ENCODE measurements around the gene NLRP5. TPM values are rescaled to one million over a fixed set of nuclear protein-coding genes. Genes with fewer than 3 reads are reported as not detected.

Gene NLRP5
- total and polyA plus RNA-seq, 9 donors = 0.17 to 2.7 (median 0.52) TPM; not detected in 6

- TF ChIP-seq CTCF (IDR thresholded peaks at IDR 0.05) (no peak), EP300 (IDR thresholded peaks at IDR 0.05) (no peak), POLR2A (IDR thresholded peaks at IDR 0.05) (no peak)
- H3K36me3 ChIP-seq = no peaks in the 10 kb centered on the region
- no peaks in the 10 kb centered on the region for H3K9me3 ChIP-seq
- WGBS, 3 donors = 87 to 91% (median 88%) methylated on average over 25 of the region's 25 CpGs
- DNase-seq = peak in 1 of 5 donors; percentile 17
- no peak overlapping the region for H3K4me3 ChIP-seq
- intact Hi-C loops (cut with DNase I) = no loop called here
- peaks cover 8% of the 10 kb centered on the region for H3K4me1 ChIP-seq (ENCODE audit: insufficient read depth)
- H3K27ac ChIP-seq = no peak overlapping the region
- H3K27me3 ChIP-seq = no peaks in the 10 kb centered on the region
Observed at GRCh38 chr19:56101095-56101494, 114.5 kb downstream of the NLRP5 start.

- H3K4me3 ChIP-seq = no peak overlapping the region
- no peaks in the 10 kb centered on the region for H3K27me3 ChIP-seq
- H3K27ac ChIP-seq = no peak overlapping the region
- H3K9me3 ChIP-seq = no peaks in the 10 kb centered on the region
- intact Hi-C loops (cut with DNase I) = no loop called here
- H3K36me3 ChIP-seq = no peaks in the 10 kb centered on the region
- DNase-seq = no peak
- no peak for TF ChIP-seq EP300 (IDR thresholded peaks at IDR 0.05)
- WGBS, 3 donors = 86 to 89% (median 89%) methylated on average over 34 of the region's 34 CpGs
- H3K4me1 ChIP-seq (ENCODE audit: insufficient read depth) = peaks cover 12% of the 10 kb centered on the region
Observed at GRCh38 chr19:56101746-56102535, 115.4 kb downstream of the NLRP5 start.

GRCh38 chr19:56103027-56103614, 116.5 kb downstream of the NLRP5 start:
- Histone ChIP-seq H3K27ac (no peak overlapping the region), H3K27me3 (no peaks in the 10 kb centered on the region), H3K4me3 (no peak overlapping the region), H3K36me3 (no peaks in the 10 kb centered on the region), H3K4me1 (ENCODE audit: insufficient read depth) (peaks cover 12% of the 10 kb centered on the region), H3K9me3 (no peaks in the 10 kb centered on the region)
- TF ChIP-seq CTCF (IDR thresholded peaks at IDR 0.05) = no peak
- no peak for TF ChIP-seq POLR2A (IDR thresholded peaks at IDR 0.05)
- no peak for TF ChIP-seq EP300 (IDR thresholded peaks at IDR 0.05)
- no peak for DNase-seq
- 78 to 84% (median 82%) methylated on average over 20 of the region's 20 CpGs for WGBS, 3 donors
- intact Hi-C loops (cut with DNase I) = no loop called here

- Histone ChIP-seq H3K4me1 (ENCODE audit: insufficient read depth) (peaks cover 23% of the 10 kb centered on the region), H3K36me3 (no peaks in the 10 kb centered on the region), H3K27ac (no peak overlapping the region), H3K9me3 (no peaks in the 10 kb centered on the region), H3K4me3 (no peak overlapping the region), H3K27me3 (no peaks in the 10 kb centered on the region)
- DNase-seq = no peak
- WGBS, 3 donors = 92 to 95% (median 94%) methylated on average over 25 to 27 of the region's 29 CpGs
- no peak for TF ChIP-seq CTCF (IDR thresholded peaks at IDR 0.05)
- intact Hi-C loops (cut with DNase I) = no loop called here
Observed at GRCh38 chr19:56104423-56104822, 117.8 kb downstream of the NLRP5 start.
